Activated CD8-positive, alpha-beta memory T cell treated with anti-CD3 and anti-CD28 coated beads, Interleukin-2, amount 50 U/mL, for 24 hours (primary cell): Measurements from ENCODE around the gene TTLL11.

Experiments used
- DNase-seq: peaks from one replicate; pipeline ENCODE4 v3.0.0-alpha.2; 2020; ENCODE audit errors: extremely low read depth

Gene TTLL11

DNA sequence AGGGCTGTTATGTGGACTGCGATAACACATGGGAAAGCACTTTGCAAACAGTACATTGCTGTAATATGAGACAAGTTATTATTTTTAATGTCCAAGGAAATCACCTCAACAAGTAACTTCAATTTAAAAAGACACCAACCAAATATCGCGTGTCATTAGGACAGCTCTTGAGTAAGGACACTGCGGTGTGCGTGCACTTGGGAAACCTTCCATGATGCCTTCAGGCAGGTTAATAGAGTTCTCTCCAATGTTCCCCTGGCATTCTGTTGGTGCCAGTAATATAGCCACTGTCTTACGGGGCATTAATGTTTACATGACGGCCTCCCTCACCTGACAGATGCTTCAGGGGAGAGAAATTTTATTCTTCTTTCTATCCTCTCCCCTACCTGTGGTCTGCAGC lies 42.9 kb downstream of the TTLL11 start:
- no peak for DNase-seq

- DNase-seq: no peak
These were observed 51.1 kb downstream of the TTLL11 start for GRCh38 chr9:122042056-122042455.

DNA sequence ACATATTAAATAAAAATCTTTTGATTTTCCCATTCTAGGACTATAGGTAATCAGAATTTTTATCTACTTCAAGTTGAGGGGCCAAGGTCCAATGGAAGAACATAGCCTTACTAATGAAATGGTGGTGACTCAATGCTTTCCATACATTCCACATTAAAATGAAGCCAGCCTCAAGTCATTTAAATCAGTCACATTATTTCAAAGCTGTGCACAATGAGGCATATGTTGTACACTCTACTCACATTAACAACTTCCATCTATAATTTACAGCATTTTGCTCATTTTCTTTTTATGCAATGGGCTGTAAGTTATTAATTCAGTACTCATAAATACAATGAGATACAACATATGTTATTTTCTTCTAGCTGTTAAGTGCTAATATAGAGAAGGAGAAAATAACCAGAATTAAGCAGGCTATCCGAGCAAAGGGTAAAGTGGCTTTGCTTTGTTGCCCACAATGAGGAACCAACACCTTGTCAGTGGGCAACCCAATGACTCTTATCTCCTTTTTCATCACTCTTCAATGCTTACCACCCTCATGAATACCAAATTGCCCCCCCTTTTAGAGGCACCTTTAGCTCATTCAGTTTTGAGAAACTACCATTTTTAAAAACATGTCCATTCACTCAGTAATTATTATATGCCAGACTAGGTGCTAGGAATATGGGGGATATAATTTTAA lies 52.4 kb downstream of the TTLL11 start:
- DNase-seq: no peak

- DNase-seq: no peak
These were observed 53.9 kb downstream of the TTLL11 start for GRCh38 chr9:122039234-122039633.

GRCh38 chr9:122036988-122037387 lies 56.1 kb downstream of the TTLL11 start:
- no peak for DNase-seq

GRCh38 chr9:122036408-122036807 lies 56.7 kb downstream of the TTLL11 start:
- DNase-seq: no peak

- no peak for DNase-seq
These were observed 59.2 kb downstream of the TTLL11 start for GRCh38 chr9:122033775-122034373.

- no peak for DNase-seq
These were observed 60.8 kb downstream of the TTLL11 start for GRCh38 chr9:122032346-122032745.

- DNase-seq: no peak
These were observed 61.3 kb downstream of the TTLL11 start for GRCh38 chr9:122031776-122032175.

- no peak for DNase-seq
These were observed 62.0 kb downstream of the TTLL11 start for GRCh38 chr9:122031157-122031556.

GRCh38 chr9:122030357-122030756 lies 62.8 kb downstream of the TTLL11 start:
- no peak for DNase-seq

GRCh38 chr9:122029898-122030297 lies 63.2 kb downstream of the TTLL11 start:
- no peak for DNase-seq

DNA sequence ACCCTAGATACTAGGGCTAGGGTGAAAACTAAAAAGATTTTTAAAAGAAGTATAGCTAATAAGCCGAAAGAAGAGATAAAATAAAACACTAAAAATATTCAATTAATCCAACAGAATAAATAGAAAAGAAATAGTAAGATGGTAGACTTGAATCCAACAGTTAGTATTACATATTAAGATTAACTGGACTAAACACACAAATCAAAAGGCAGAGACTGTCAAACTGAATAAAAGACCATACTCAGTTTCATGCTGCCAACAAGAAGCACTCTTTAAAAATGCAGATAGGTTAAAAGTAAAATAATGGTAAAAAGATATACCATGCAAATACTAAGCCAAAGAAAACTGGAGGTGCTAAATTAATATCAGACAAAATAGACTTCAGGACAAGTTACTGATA lies 65.0 kb downstream of the TTLL11 start:
- no peak for DNase-seq

GRCh38 chr9:122020398-122020797 lies 72.7 kb downstream of the TTLL11 start:
- DNase-seq: no peak

- DNase-seq: no peak
These were observed 76.4 kb downstream of the TTLL11 start for GRCh38 chr9:122016744-122017143.

DNA sequence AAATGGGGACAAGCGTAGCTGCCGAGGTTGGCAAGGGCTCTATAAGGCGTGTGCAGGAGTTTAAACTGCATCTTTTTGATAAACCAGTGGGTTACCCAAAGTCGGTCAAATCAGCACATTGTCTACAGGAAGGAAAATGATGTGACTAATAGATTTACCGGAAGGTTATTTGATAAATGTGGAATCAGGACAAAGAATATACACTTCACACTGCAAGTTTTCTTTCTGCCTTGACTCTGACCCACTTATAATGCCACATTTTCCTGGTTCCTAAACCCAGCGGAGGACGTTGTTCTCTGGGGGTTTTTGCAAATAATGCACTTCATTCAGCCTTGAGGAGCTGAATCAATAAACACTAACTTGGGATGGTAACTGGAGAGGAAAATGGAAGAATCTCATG lies 76.8 kb downstream of the TTLL11 start:
- no peak for DNase-seq

DNA sequence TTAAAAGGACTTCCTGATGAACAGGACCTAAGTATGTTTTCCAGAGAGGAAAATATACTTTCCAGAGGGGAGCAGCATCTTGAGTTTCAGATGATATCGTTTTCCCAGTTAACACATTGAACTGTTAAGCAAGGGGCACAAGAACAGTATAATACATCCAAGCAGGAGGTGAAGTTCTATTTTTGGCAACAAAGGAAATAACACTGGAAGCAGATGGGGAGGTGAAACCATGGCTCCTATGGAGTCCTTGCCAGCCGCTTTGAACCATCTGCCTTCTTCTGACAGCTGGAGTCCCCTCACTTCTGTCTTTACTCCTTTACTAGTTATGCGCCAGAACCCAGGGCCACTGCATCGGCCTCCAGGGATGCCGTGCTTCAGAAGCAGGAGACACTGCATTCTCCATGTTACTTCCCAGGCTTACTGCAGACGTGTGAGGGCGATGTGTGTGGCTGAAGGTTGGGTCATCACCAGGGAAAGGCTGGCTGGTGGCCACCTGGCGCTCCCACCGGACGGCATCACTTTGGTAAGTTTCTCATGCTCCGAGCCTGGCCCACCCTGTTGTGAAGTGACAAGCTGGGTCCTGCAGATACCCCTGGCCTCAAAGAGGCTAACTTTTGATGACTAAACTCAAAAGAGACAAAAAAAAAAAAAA lies 77.8 kb downstream of the TTLL11 start:
- no peak for DNase-seq

GRCh38 chr9:122011818-122012498 lies 81.2 kb downstream of the TTLL11 start:
- no peak for DNase-seq

DNA sequence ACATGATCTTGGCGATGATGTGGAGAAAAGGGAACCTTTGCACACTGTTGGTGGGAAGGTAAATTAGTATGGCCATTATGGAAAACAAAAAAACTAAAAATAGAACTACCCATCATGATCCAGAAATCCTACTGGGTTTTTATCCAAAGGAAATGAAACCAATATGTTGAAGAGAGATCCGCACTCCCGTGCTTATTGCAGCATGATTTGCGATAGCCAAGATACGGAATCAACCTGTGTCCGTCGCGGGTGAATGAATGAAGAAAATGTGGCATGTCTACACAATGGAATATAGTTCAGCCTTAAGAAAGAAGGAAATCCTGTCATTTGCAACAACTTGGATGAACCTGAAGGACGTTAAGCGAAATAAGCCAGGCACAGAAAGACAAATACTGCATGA lies 84.5 kb downstream of the TTLL11 start:
- DNase-seq: no peak

DNA sequence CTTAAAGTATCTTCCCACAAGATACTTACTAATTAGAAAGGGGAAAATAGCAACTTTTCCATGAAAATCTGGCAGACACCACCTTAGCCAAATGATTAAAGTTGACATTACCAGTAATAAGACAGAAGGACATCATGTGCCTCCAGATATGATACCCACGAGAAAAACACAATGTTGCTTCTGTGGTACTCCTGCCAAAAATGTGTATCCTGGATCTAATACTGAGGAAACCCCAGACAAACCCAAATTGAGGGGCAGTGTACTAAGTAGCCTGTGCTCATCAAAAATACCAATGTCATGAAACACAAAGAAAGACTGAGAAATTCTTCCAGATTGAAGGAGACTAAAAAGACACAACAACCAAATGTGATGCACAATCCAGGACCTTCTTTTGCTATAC lies 85.3 kb downstream of the TTLL11 start:
- no peak for DNase-seq

- no peak for DNase-seq
These were observed 87.5 kb downstream of the TTLL11 start for GRCh38 chr9:122005597-122005996.

- no peak for DNase-seq
These were observed 88.5 kb downstream of the TTLL11 start for GRCh38 chr9:122004589-122004988.
